GM19193 (cell line): Measurements from ENCODE around the gene TSPAN19.

Source experiments
- POLR2A ChIP-seq: IDR thresholded peaks from 4 replicates; pipeline ENCODE4 v1.6.1; 2011; ENCODE audit not compliant: insufficient read depth, insufficient read length; ENCODE audit errors: extremely low read depth

Gene TSPAN19

DNA sequence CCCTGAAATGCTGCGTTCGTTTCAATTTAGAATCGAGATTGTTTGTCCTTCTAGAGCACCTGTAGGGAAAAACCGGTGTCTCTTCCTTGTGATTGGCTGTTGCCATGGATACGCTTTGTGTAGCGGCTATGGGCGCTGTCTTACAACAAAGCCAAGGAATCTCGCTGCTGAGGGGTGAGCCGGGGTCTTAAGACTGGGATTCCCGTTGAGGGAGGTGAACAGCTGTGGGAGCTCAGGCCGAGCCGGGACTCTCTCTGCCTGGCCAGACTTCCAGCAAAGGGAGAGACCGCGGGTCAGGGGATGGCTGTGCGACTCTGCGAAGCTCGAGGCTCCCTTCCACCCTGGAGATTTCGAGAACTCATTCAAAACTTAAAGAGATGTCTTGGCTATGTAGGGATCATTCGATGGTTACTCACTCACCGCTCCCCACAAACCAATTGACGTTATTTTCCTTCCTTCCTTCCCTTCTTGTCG lies at the start of gene TSPAN19, which contains the start of gene LRRIQ1:
Gene TSPAN19 (minus strand): TSS at position 44 of the 474 bp plus-strand sequence. CDS start 6,331 bp downstream, outside the sequence.
Gene LRRIQ1 (plus strand): TSS at position 118 of the 474 bp plus-strand sequence. CDS start 1,826 bp downstream, outside the sequence.
- no peak for TF ChIP-seq POLR2A

DNA sequence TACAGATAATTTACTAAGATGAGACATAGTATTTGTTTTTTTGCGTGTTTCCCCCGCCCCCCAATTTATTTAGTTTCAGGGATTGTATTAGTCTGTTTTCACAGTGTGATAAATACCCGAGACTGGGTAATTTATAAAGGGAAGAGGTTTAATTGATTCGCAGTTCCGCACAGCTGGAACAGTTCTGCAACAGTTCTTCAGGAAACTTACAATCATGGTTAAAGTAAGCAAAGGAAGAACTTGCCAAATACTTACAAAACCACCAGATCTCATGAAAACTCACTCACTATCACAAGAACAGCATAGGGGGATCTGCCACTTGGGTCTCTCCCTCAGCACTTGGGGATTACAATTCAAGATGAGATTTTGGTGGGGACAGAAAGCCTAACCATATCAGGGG lies 49.0 kb upstream of the TSPAN19 start:
- no peak for TF ChIP-seq POLR2A

DNA sequence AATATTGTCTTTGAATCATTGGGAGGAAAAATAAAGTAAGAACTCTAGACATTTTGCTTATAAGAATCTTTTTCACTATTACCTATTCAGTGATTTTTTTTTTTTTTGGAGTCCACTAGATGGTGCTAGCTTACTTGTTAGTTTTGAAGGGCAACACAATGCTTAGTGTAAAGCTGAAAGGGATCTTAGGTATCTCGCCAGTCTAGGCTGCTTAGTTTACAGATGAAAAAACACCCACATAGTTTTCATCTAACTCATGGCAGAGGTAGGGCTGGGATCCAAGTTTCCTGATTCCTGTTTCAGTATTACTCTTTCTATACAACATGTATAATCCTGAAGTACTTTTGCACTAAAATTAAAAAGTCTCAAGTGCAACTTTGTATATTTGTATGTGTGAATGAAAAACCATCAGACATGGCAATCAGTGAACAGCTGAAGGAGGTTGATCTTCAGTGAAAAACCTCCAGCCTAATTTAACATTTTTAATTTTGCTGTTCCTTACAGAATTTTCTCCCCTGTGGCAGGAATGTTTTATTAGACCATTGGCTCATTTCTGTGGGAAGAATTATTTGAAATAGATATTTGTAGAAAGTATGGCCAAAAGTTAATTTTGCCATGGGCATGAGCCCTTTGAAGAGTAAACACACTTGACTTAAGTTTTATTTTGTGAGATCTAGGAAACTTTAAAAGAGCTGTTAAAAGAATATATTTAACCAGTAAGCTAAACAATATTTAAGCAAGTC lies 40.8 kb upstream of the TSPAN19 start:
- TF ChIP-seq POLR2A: no peak

DNA sequence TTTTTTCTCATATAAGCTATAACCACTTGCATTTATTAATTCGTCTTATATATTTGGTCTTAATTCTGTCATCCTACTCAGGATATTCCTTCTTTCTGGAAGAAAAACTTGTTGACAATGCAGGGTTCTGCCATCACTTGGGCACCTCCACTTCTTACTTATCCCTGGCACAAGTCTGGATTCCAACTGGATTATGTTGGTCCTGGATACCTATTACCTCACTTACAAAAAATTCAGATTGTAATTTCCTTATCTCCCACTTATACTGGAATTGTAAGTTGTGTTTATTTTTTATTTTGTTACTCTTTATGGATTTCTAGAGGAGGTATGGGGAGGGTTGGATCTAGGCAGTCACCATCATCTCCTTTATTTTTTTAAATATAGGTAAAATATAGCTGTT lies 36.7 kb upstream of the TSPAN19 start:
- no peak for TF ChIP-seq POLR2A

DNA sequence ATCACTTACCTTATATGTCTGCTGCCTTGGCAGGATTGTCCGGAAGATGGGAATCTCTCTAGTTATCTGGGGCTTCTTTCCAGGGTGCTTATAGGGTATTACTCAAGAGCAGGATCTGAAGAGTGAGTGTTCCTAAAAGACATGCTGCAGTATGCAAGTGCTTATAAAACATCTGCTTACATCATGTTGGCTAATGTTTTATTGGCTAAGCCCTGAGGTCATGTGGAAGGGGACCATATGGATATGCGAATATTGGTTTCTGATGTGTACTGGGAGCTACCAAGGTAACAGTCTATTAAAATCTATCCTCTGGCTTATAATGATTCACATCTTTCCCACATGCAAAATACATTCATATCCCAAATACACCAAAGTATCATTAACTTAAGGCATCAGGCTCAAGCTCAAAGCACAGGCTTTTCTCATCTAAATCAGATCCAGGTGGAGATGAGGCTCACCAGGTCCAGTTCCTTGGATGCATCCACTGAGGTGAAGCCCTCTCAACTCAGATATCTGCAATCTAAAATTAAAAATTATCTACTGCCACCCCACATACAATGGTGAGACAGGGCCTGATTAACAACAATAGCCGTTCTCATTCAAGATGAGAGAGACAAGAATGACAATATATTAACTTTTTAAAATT lies 29.9 kb upstream of the TSPAN19 start:
- no peak for TF ChIP-seq POLR2A

DNA sequence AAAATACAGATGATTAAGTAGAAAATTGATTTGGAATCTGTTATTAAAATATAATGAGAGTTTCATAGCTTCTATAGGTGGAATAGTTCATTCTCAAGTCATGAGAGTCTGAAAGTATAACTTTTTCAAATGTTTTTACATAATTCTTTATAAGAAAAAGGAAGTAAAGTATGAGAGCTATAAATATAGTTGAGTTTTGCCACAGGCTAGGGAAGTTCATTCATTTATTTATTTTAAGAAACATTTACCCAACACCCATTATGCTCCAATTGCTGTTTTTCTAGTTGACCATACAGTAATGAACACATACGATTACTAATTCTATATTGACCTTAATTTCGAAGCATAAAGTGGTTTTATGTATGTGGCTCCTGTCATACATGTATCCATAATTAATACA lies 24.8 kb upstream of the TSPAN19 start:
- no peak for TF ChIP-seq POLR2A

DNA sequence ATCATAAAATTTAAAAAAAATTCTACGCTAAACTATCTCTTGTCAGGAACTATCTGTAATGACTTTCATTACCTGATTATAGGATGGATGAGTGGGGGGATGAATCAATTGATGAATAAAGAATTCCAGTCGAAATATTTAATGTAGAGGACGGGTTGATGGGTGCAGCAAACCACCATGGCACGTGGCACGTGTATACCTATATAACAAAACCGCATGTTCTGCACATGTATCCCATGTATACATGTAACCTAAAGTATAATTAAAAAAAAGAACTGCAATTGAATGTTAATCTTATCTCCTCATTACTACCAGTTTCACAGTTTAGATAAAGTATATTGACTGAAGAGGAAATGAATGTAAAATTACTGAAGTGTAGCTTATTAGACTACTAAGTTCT lies 23.5 kb upstream of the TSPAN19 start:
- no peak for TF ChIP-seq POLR2A

DNA sequence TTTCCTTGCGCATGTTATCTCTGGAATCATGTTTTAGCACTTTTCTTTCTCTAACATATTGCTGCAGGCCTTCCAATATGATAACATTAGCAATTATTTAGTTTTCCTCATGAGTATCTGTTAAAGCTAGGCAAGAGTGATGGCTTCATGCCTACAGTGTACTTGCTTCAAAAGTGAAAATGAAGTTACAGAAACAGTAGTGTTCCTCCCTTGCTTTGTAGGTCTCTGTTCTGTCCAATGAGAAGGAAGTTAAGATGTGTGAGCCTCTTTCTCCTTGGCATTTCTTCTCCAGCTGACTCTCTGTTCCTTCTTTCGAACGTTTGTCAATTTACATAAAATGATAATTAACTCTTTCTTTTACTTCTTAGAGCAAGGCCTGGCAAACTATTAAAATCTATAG lies 22.3 kb upstream of the TSPAN19 start:
- no peak for TF ChIP-seq POLR2A

DNA sequence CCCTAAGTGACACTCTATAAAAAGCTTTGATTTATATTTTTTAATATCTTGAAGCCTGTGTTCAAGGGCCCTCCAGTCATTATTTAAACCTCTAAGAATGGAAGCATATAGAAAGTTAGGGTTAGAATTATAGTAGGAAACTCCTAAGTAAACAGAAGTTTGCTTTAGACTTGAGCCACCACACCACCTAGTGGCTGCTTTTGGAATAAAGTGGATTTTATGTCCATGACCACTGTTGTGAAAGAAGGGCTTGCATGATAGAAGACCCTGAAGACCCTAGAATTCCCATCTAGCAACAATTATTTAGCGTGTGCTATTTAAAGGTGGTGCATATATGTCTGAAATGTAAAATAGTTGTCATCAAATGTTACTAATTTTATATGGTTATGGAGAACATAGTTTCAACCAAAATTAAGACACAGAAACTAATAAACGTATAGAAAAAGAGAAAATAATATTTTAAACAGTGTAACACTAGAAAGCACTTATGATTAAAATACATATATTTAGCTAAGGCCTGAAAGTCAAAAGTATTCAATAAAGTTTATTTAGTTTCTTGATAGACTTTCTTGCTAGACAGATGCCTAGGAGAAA lies 21.4 kb upstream of the TSPAN19 start:
- no peak for TF ChIP-seq POLR2A

DNA sequence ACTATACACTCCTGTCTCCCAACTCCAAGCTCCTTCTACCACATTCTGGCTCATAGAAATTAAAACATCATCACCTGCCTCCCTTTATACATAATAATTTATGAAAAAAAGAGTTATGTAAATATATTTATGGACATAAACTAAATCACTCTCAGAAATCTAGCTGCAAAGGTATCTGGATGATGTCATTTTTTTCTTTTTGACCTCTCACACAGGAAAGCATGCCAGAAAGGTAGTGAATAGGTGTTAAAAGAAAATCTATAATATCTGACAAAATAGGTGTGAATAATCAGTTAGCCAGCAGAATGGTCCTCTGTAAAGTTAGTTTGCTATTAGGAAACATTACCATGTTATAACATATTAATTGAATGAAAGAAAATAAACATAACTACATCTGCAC lies 7.8 kb upstream of the TSPAN19 start:
- no peak for TF ChIP-seq POLR2A

DNA sequence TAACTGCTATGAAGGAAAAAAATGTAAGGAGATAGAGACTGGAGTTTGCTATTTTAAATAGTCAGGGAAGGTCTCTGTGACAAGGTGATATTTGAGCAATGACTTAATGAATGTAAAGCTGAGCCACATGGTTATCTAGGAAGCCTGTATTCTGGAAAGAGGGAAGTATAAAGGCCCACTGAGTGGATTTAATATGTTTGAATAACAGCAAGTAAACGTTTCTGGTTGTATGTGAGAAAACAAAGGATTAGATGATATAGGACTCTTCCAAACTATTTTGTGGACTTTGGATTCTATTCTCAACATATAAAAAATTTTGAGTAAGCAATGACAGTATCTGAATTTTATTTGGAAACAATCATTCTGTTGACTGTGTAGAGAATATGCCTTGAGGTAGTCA lies 5.3 kb upstream of the TSPAN19 start:
- TF ChIP-seq POLR2A: no peak

DNA sequence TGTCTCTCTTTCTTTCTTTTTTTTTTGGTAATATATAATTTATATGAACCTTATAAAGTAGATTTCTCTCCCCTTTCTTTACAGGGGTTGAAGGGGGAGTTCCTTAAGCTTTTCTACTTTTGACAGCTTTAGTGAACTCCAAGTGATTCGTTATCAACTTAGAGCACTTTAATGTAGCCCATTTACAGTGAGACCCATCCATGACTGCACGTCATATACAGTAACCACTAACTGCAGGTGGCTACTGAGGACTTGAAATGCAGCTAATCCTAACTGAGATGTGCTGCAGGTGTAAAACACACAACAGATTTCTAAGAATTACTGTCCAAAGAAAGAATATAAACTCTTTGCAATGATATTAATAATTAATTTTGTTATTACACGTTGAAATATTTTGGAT lies 656 bp upstream of the TSPAN19 start:
- TF ChIP-seq POLR2A: no peak

DNA sequence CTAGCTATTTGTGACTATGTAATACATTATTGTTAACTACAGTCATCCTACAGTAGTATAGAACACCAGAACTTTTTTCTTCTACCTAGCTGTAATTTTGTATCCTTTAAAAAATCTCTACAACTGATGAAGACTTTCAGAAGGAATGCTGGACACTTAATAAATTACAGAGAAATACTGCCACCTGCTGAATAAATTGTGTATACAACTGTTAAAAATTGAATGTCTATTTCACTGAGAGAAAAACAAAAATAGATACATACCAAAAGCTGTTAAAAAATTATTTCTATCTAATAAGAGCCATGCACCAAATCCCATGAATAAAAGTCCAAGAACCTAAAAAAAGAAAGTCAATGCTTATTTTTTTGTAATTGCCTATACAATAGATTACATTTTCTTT lies 6.6 kb downstream of the TSPAN19 start:
- TF ChIP-seq POLR2A: no peak

DNA sequence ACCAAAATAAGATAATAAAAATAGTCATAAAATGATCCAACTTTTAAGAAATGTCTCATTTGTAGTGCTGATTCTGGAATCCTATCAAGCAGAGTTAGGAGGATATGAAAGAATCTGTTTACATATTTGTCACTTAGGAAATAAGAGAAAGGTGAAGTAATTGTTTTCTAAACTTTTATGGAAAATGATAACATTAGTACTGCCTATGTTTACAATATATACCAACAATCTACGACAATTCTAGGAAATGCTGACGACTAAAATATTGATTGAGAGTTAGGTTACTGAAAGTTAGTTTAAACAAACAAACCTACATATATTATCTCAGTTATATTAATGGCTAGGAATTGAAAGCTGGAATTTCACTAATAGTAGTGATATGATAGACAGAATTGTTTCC lies 18.0 kb downstream of the TSPAN19 start:
- no peak for TF ChIP-seq POLR2A

DNA sequence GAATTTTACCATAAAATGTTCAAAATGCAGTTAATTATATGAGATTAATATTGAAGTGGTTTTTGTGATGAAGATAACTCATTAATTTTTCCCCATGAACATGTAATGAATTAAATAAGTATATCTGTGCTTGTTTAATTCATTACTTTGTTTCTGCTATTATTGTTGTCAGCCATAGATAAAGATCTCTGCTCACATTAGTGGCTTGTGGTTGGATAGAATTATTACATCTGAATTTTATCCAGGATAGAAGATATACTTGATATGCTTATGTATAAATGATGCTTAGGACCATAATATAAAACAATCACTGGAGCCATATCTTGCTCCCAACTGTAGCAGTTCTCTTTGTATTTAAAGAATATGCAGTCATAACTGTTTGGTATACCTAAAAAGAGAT lies 18.5 kb downstream of the TSPAN19 start:
- TF ChIP-seq POLR2A: no peak

DNA sequence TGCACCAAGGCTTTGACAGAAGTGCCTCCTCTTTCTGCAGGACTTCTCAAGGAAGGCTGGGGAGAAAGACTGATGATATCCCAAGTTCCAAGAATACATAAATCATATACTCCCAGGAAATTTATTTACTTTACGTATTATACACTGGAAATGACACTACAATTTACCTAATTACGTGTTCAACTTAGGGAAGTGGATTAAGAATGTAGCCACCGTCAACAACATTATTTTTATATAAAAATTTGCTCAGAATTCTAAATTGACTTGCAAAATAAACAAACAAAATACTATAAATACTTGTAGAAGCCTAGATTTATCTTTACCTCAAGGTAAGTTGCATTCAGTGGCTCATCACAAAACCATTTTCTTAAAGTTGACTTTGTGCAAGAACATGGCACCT lies 18.9 kb downstream of the TSPAN19 start:
- no peak for TF ChIP-seq POLR2A
